Prostate gland (tissue), 2 donors: Measurements from ENCODE around the gene EPS15.

Source experiments
- CTCF ChIP-seq, 4 experiments: fragments of 200-600 bp in 2 of 4; fragments of 450-650 bp in 2 of 4; sonication (generic) in 2 of 4; IDR thresholded peaks; 1 replicate in 3 of 4; 2 replicates in 1 of 4; pipeline ENCODE4 v1.5.1; 2016 to 2019; ENCODE audit warnings: antibody characterized with exemption in 4 of 4, mild to moderate bottlenecking in 2 of 4, moderate library complexity in 2 of 4
- POLR2A ChIP-seq: fragments of 450-650 bp; IDR thresholded peaks from one replicate; pipeline ENCODE4 v1.6.1; 2016; ENCODE audit warnings: antibody characterized with exemption, mild to moderate bottlenecking
- POLR2AphosphoS5 ChIP-seq: sonication (generic); formaldehyde crosslinking; IDR thresholded peaks from one replicate; pipeline ENCODE4 v1.6.1; 2017; ENCODE audit warnings: antibody characterized with exemption

GRCh38 chr1:51557168-51557567 is 38.1 kb upstream of the EPS15 start:
- TF ChIP-seq CTCF (IDR thresholded peaks at IDR 0.05) (no peak), POLR2AphosphoS5 (no peak), POLR2A (no peak)
